ENCODE data around the gene FANCC.
"Not testable (repeated sequence)": the region's sequence is repeated elsewhere in the genome, so short reads cannot be mapped to it uniquely, and the experiment has no call there.

Gene FANCC

DNA sequence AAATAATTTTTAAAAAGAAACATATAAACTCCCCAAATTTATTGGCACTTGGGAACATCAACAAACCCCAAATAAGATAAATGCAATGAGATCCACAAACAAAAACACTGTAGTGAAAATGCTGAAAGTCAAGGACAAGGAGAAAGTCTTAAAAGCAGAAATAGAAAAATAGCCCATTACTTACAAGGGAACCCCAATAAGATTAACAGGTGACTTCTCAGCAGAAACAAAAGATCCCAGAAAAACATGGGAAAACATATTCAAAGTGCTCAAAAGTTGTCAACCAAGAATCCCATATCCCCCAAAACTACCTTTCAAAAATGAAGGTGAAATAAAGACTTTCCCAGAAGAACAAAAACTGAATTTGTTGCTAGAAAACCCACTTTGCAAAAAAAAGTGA, 40.0 kb downstream of the FANCC start:
- DNase-seq = no peak

DNA sequence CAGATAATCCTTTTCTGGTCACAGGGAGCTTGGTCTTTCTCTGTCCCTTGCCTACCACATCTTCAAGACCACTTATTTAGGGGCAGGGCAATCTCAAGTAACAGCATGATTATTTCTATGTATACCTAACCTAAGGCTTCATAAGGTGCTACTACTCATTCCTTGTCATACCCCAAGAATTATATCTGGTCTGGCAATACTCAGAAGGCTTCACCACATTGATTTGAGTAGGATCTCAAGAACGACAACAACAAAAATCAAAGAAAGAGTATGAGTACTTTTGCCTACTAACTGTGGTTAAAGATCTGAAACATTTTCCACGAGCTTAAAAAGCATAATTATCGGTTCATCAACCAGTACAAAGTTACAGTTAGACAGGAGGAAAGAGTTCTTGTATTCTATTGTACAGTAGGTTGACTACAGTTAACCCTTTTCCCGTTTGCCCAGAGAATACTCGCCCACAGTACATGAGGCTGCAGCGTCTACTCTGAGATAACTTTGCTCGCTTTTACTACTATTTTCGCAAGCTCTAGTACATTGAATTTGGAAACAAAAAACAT, 41.0 kb downstream of the FANCC start:
- DNase-seq = no peak

DNA sequence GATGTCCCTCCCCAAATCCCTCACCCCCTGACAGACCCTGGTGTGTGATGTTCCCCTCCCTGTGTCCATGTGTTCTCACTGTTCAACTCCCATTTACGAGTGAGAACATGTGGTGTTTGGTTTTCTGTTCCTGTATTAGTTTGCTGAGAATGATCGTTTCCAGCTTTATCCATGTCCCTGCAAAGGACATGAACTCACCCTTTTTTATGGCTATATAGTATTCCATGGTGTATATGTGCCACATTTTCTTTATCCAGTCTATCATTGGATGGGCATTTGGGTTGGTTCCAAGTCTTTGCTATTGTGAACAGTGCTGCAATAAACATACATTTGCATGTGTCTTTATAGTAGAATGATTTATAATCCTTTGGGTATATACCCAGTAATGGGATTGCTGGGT, 43.3 kb downstream of the FANCC start:
- not testable (repeated sequence) for DNase-seq

DNA sequence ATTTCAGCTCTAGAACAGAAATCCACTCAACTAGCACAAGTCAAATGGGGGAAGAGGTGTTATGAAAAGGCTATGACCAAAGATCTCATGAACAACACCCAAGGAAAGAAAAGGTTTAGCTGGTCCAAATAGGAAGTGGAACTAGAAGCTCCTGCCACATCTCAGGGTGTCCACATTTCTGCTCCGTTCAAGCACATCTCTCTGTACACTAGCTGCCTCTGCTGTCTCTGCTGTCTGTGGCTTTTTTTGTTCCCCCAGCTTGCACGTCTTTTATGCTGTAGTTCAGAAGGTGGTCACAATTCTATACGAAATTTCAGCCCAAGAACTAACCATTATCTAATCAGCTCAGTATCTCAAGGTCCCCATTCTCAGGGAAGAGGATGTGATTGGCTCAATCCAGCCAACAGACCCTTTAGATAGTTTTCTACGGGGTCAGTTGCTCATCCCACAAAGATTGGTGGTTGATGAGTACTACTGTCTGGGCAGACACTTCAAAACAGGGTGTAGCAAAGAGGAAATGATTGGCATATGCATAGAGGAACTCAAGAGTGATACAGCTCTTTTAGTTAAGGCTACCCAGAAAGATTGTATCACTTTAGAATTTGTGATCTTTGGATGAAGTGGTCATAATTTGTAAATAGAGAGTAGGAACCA, 44.0 kb downstream of the FANCC start:
- DNase-seq = no peak

DNA sequence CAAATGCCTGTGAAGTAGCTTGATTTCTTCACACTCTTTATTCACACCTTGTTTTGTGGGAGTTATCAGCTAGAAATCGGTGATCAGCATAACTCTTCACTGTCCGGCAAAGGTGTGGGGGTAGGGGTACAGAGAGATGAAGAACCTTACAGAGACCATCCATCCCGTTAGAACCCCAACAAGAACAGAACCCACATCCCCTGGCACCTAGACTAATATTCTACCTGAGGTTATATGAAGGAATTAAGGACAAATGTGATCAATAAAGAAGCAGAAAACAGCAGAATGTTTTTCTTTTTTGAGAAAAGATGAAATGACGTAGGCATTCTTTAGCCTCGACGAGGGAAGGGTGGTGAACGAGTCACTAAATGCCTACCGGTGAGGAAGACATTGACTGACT, 44.7 kb downstream of the FANCC start:
- no peak for DNase-seq

DNA sequence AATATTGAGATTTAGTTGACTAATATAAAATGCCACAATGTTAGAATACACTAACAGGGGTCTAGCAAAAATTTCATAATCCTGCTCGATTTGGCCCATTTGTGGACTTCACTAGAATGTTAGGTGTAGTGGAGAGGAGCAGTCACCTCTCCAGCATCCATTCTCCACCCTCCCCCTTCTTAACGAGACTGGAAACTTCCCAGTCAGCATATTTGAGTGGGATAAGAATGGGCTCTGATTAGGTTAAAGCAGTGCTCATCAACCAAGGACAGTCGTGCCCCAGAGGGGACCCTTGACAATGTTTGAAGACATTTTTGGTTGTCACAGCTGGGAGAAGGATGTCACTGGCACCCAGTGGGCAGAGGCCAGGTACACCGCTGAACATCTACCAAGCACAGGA, 46.7 kb downstream of the FANCC start:
- no peak for DNase-seq

DNA sequence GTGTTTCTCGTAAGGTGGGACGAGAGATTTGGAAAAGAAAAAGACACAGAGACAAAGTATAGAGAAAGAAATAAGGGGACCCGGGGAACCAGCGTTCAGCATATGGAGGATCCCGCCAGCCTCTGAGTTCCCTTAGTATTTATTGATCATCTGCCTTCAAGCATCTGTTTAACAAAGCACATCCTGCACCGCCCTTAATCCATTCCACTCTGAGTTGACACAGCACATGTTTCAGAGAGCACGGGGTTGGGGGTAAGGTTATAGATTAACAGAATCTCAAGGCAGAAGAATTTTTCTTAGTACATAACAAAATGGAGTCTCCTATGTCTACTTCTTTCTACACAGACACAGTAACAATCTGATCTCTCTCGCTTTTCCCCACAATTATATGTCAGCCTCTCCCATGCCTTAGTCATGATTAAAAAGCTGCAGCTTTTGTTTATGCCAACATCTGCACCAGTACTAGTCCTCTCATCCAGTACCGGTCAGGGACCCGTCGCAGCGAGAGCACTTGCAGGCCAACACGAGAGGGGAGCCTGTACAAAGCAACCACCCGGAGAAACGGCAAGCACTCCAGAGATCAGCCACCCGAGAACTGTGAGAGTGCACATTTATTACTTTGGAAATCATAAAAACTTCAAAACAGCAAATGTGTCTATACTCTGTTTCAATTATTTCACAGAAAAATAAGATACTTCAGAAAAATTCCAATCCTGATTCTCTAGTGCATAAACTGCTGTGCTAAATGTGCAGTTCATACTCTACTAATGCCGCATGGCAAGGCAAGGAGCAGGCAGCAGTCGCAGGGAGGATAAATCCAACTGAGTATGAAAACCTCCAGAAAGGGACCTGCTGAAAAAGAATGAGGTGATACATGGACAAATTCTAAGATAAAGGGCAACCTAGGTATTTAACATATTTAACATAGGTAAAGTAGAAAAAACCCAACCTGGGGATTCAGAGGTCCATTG, 47.4 kb downstream of the FANCC start:
- not testable (repeated sequence) for DNase-seq

DNA sequence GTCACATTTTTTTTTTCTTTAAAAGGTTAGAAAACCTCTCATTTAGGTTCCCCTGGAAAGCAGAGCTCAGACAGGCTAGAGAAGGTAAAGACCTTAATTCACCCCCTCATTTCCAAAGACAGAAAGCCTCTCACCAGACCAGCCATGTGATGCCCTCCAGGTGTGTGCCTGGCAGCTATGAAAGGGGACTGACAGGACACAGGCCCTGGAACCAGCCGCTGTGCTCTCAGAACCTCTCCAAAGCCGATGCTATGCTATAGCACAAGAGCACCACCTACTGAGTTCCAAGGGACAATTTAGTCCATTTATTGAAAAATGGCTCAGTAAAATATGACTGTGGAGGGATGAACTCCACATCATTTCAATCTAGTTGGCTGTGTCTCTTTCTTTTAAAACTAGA, 48.8 kb downstream of the FANCC start:
- no peak for DNase-seq

DNA sequence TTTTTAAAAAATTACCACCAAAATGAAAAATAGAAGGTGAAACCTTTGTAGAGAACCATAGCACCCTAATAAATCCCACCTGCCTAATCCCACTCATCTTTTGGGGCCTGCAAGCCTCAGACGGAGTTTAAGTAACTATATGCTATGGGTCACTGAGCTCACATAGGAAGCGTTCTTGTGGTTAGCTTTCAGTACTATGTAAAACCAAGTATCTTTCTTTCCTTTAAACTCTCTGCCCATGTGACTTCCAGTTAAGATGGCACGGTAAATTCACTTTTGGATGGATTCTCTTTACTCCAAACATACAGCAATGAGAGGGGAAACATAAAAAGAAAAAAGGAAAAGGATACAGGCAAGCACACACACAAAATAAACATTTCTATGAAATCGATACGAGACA, 50.9 kb downstream of the FANCC start:
- no peak for DNase-seq

DNA sequence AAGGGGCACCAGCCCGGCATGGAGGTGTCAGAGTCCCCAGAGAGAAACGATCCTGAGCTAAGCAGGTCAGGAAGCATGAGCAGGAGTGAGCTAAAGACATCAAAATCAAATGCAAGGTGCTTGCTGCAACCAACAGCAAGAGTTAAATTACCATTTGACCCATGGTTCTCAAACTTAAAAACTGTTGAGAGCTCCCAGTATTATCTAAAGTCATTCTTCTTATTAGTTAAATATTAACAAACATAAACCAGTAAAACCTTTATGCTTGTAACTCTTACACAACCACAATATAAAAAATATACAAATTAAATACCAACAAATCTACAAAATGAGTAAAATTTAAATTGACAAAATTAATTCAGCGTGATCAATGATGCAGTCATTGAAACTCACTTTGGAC, 51.5 kb downstream of the FANCC start:
- DNase-seq = no peak

DNA sequence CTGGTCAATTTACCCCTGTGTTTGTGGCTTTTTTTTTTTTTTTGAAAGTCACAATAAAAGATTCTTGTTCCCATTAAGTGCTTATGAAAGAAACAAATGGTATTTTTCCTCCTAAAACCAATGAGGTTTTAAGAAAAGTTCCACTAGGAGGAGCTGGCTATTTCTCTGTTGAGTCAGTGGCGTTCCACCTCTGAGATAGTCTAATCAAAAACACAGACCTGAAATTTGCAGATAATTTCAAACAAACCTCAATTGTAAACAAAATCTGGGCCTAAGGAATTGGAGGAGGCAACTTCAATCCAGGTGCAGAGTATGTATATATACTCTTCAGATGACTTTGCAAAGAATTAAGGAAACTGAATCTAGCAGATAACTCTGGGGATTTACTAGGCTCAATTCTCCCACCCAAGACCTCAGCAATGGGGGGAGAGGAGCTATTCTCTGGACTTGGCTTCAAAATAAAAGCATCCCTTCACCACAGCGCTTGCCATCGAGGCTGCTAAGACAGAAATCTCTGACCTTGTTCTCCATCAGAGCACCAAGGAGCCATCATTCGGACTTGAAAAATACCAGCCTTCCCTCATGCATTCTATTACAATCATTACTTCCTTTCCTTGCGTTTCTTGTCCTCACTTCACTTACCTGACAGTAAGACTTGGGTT, 52.4 kb downstream of the FANCC start:
- no peak for DNase-seq

DNA sequence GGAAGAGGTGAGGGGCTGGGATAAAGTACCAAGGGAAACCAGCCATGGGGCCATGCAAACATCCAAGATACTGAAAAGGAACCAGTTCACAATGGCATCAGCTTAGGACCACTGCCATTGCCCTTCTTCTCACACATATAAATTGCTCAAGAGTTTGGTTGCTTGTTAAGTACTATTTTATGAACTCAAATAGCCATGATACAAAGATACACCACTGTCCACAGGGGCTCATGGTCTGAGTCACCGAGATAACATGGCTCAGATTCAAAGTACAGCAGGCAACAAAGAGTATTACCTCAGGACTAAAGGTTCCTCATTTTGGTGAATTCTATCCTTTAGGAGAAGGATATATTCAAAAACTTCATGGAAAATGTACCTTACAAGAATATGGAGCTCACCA, 55.6 kb downstream of the FANCC start:
- no peak for DNase-seq

DNA sequence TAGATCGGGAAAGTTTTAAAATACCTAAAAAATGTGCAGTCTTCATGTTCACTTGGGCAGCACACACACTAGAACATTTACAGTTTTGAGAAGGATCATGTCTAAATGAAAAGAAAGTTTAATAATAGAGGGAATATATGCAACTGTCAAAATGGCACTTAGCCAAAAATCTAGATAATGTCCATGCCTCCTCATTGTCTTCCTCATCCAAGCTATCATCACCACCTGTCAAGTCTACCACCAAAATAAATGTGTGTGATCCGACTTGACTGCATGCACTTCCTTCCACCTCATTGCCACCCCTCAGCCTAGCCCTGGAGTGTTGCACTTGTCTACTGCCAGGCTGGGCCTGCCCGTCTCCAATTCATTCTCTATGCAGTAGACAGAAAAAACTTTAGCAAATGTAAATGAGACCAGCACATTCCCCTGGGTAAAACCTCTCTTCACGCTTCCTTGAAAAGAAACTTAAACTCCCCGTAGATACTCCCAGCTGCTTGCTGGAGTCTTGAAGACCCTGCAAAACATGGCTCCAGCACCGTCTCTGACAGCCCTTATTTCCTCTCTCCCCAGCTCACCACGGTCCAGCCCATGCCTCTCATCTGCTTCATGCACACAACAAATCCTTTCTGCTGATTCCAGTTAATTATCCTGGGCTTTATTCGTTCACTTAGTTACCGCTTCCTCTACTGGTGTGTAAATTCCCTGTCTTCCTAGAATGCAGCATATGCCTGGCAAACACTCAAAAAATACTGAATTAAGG, 66.9 kb downstream of the FANCC start:
- DNase-seq = no peak

DNA sequence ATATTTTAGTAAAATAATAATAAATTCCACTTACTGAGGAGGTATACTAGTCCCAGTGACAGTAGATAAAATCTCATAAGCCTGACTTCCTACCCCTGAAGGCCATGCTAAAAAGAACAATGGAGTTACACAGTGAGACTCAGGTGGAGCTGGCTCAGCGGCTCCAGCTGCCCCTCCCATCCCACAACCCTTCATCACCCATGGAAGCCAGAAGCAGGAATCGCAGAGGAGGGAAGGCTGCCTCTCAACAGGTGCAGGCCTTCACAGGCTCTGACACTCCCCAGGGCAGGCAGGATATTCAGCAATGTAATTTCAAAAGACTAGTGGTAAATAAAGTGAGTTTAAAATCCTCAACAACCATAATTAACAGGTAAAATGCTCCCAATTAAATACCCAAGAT, 67.5 kb downstream of the FANCC start:
- DNase-seq = no peak

DNA sequence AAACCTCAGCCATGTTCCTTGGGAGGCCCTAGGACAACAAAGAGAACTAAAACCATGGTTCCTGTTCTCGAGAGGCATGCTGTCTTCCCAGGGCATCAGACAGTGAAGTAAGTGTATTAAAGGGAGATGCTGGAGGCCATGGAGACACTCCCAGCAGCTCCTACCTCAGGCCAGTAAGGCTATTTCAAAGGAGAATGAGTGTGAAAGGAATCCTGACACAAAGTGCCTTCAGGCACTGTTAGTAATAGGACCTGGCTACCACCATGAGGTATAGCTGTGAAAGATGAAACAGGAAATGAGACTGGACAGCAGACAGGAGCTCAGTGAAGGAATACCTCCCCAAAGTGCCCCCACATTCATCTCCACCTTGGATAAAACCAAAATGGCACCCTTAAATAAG, 71.0 kb downstream of the FANCC start:
- no peak for DNase-seq

DNA sequence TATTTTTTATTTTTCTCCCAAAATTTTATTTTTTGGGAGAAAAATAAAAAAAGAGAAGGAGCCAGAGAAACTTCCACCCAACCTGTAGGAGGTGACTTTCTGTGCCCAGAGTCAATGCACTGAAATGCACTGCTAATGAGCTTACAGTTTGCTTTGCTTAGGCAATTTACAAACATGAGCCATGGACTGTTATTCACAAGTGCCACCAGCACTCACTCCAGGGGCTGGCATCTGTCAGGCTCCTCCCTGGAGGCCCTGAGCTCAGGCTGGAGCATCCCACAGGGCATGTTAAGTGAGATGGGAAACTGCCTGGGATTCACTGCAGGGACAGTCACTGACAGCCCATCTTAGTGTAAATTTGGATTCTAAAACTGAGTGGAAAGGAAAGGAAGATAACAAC, 74.9 kb downstream of the FANCC start:
- DNase-seq = no peak

DNA sequence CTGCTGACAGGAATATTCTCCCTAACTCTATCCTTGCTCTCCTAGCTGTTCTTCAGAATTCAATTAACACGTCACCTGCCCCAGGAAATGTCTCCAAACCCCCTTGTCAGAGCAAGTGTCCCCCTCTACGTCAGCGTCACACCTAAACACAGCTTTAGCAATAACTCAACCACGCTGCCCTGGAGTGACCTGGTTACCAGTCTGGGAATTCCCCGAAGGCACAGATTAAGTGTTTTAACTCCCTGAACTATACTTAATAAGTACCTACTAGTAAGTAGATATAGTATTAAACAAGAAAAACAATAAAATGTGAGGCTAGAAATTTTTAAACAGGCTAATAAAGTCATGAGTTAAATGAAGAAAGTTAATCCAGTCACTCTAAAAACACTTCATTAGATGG, 78.4 kb downstream of the FANCC start:
- no peak for DNase-seq

DNA sequence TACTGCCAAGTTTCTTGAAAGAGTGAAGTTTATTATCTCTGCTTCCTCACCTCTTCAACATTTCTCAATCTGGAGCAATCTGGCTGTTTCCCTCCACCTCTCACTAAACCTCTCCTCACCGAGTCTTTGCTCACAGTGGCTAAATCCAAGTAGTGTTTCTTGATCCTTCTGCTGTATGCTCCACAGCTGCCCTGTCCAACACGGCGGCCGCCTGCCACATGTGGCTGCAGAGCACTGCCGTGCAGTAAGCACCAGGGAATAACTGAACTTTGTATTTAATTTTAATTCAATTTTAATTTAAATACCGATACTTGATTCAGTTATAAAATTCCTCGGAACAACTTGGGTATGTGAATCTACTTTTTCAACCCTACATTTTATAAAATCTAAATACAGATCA, 80.2 kb downstream of the FANCC start:
- DNase-seq = no peak

DNA sequence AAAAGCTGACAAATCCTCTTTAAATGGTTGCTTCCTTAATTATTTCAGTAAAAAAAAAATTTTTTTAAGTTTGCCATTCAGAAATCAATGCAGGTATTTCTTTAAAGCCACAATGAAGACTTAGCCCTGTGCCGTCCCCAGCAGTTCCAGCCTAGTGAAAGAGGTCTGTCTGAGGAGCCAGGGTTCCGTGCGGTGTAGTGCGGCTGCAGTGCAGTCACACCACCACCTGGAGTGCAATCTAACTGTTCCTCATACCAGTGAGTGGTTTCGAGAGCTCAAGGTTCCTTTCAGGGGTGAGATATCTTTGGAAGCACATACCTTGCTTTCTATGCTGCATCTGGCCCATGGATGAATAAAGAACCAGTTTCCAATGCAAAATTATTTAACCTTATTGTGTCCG, 87.5 kb downstream of the FANCC start:
- DNase-seq = no peak

DNA sequence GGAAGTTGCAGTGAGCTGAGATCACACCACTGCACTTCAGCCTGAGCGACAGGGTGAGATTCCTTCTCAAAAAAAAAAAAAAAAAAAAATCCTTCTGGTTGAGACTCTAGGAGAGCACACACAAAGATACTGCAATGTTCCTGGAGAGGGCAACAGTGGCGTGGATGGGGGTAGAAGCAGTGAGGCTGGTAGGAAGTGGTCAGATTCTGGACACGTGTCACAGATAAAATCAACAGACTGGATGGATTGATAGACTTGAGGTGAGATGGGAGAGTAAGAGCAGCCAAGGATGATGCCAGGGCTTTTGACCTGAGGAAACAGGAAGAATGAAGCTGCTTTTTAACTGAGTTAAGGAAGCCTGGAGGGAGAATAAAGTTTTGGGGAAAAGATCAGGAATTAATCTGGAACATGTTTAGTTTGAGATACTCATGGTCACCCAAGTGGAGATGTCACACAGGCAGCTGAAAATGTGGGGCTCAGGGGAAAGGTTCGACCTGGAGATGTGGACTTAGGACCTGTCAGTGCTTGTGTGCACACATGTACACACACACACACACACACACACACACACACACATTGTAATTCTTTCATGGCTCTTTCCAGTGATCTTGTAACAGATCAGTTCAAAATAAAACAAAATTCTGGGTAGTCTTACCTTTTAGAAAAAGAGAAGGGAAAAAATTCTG, 88.1 kb downstream of the FANCC start:
- DNase-seq = no peak

DNA sequence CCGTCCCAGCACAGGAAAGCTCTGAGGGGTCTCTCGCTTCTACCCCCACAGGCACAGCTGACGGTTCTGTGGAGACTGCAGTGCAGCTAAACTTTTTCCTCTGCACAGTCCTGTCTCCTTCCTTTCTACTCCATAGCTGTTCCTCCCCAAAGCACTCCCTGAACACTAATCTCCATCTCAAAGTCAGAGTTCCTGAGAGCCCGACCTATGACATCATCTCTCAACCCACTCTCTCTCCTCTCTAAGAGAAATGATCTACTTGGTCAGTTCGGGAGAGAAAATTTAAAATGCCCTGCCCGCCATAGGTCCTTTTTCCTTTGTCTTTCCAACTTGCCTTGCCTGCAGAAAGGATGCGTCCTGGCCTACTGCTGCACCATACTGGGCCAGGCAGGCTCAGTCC, 90.6 kb downstream of the FANCC start:
- no peak for DNase-seq

DNA sequence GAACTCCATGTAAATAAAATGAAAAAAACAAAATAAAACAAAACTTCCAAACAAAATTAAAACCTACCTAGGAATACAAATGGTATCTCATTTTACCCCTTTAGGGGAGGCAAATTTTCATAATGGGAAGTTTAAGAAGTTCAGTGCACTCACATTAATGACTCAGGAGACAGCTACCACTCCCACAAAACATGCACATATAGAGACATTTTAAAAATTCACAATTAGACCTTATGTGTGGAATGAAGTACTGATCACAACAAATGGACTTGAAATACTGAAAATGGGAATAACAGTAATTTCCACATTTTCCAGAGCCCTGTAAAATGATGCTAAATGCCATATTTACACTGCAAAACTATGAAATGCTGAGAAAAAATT, 91.8 kb downstream of the FANCC start:
- DNase-seq = no peak

Data from CD4-positive, alpha-beta T cell treated with Interleukin-6 for 4 hours (primary cell).